Panc1 (cell line): Measurements from ENCODE around the gene SLC7A4. TPM values are rescaled to one million over a fixed set of nuclear protein-coding genes. Genes with fewer than 3 reads are reported as not detected.

Source experiments
- ATAC-seq: fragments of 200-7000 bp; cut with Tn5 transposase; 2 replicates; pipeline ENCODE4 v1.9.1; 2020; ENCODE audit warnings: mild to moderate bottlenecking, moderate library complexity
- BruUV-seq: library from RNA; stranded (reverse); fragments of 400-500 nt; replicated peaks from 2 replicates; lab custom pipeline; 2021; lab: Mats Ljungman, UMichigan
- CTCF ChIA-PET: fragments of 300-600 bp; sonication (Branson Sonifier 250); formaldehyde crosslinking; loops from one replicate; lab custom pipeline; 2022; ENCODE audit warnings: antibody characterized with exemption; lab: Charles Lee
- POLR2A ChIA-PET: fragments of 300-600 bp; sonication (Branson Sonifier 250); formaldehyde crosslinking; loops from one replicate; lab custom pipeline; 2022; ENCODE audit warnings: antibody characterized with exemption; lab: Charles Lee
- DNase-seq: peaks from one replicate; pipeline ENCODE4 v3.0.0-alpha.2; 2010; ENCODE audit warnings: low read depth, low spot score
- H3K27ac ChIP-seq: 2 replicates; pipeline ENCODE4 v1.5.1; 2011; ENCODE audit warnings: mild to moderate bottlenecking, low read length, inconsistent platforms
- H3K27me3 ChIP-seq: fragments of 200-500 bp; sonication (Bioruptor generic); 2 replicates; pipeline ENCODE4 v1.6.0; 2014; ENCODE audit warnings: low read length, inconsistent platforms; ENCODE audit not compliant: control insufficient read depth, insufficient read depth
- H3K36me3 ChIP-seq: fragments of 200-500 bp; sonication (Bioruptor generic); 2 replicates; pipeline ENCODE4 v1.5.1; 2014; ENCODE audit warnings: inconsistent platforms, mild to moderate bottlenecking, low read length, moderate library complexity; ENCODE audit not compliant: control insufficient read depth, insufficient read depth
- H3K4me1 ChIP-seq: 2 replicates; pipeline ENCODE4 v1.5.1; 2011; ENCODE audit warnings: inconsistent platforms, mild to moderate bottlenecking, low read length, moderate library complexity; ENCODE audit not compliant: control insufficient read depth, insufficient read depth
- H3K4me3 ChIP-seq, 2 experiments: 2 replicates each; pipeline ENCODE4 v1.5.1; 2011 to 2012; ENCODE audit warnings: low read depth in 2 of 2, low read length in 2 of 2, mild to moderate bottlenecking in 2 of 2, inconsistent platforms in 1 of 2, moderate library complexity in 1 of 2
- H3K9me3 ChIP-seq: fragments of 200-500 bp; sonication (Bioruptor generic); 2 replicates; pipeline ENCODE4 v1.5.1; 2014; ENCODE audit warnings: low read depth, mild to moderate bottlenecking, inconsistent platforms, low read length, moderate library complexity; ENCODE audit not compliant: control insufficient read depth, insufficient read depth
- CTCF ChIP-seq: fragments of 450-650 bp; IDR thresholded peaks from 2 replicates; pipeline ENCODE4 v1.5.1; 2017; ENCODE audit warnings: mild to moderate bottlenecking
- POLR2AphosphoS5 ChIP-seq: IDR thresholded peaks from 2 replicates; pipeline ENCODE4 v1.6.1; 2012; ENCODE audit warnings: mild to moderate bottlenecking, low read depth, low read length, moderate library complexity
- REST ChIP-seq, 2 experiments: IDR thresholded peaks; 2 replicates each; pipeline ENCODE4 v1.6.1; 2011 to 2012; ENCODE audit warnings: low read depth in 2 of 2, control low read depth in 1 of 2, low read length in 1 of 2, mild to moderate bottlenecking in 1 of 2, moderate library complexity in 1 of 2; ENCODE audit not compliant: insufficient read depth in 1 of 2
- SIN3A ChIP-seq: IDR thresholded peaks from 2 replicates; pipeline ENCODE4 v1.6.1; 2012; ENCODE audit warnings: low read depth, mild to moderate bottlenecking, low read length, moderate library complexity, borderline replicate concordance; ENCODE audit not compliant: insufficient read depth
- TCF7L2 ChIP-seq: IDR thresholded peaks from 2 replicates; pipeline ENCODE4 v1.6.1; 2011; ENCODE audit warnings: mild to moderate bottlenecking, low read depth, low read length, inconsistent platforms
- in situ Hi-C: cut with HindIII; loops from 2 replicates; pipeline ENCODE4 v1.10.0; 2016; ENCODE audit warnings: low sequenced_read_pairs, low pct_unique_long_range_greater_than_20kb
- intact Hi-C: fragments of 100-400 bp; cut with micrococcal nuclease; formaldehyde crosslinking; loops from one replicate; pipeline ENCODE4 v1.10.0; 2022; ENCODE audit not compliant: unreplicated experiment
- total RNA-seq: library from RNA; stranded (reverse); gene quantifications from one replicate; pipeline ENCODE4 v1.2.1, GENCODE V29; 2021; ENCODE audit not compliant: unreplicated experiment

SLC7A4 gene
- total RNA-seq, 1 experiment from 2014 or later, result not detected

DNA sequence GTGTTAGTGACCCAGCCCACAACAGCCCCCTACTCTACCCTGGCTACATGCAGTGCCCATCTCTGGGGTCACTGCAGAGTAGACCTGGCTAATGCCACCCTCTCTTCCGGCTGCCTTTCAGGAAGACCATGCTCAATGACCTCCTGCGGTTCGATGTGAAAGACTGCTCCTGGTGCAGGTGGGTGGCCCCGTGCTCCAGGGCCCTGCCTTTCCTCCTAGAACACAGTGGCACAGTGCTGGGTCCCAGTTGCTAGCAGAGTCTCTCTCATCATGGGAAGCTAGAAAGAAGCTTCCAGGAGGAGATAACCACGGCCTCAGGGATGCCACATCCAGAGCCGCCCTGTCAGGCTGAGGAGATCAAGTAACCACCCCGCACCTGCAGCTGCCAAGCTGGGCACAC lies 46.6 kb downstream of the SLC7A4 start:
- H3K9me3 ChIP-seq, result no peaks in the 10 kb centered on the region
- 0 out of 2 replicates have a peak, but pooled peaks cover 3% of the 10 kb centered on the region for H3K4me1 ChIP-seq
- ATAC-seq (no peak), DNase-seq (no peak)
- H3K4me3 ChIP-seq, result no peak overlapping the region
- TF ChIP-seq SIN3A (no peak), REST (IDR thresholded peaks at IDR 0.05; ENCODE audit: insufficient read depth in 1 of 2, low read depth in 2 of 2, low read length in 1 of 2) (no peak), TCF7L2 (no peak), POLR2AphosphoS5 (no peak), CTCF (no peak)
- intact Hi-C loops, result no loop called here
- ChIA-PET POLR2A (no interaction called here), CTCF (no interaction called here)
- H3K27me3 ChIP-seq, result no peaks in the 10 kb centered on the region
- BruUV-seq, result no TSS peak
- H3K36me3 ChIP-seq, result no peaks in the 10 kb centered on the region; the same call in 1 of the 2 replicates
- no peak overlapping the region for H3K27ac ChIP-seq
- in situ Hi-C loops, result no loop called here

DNA sequence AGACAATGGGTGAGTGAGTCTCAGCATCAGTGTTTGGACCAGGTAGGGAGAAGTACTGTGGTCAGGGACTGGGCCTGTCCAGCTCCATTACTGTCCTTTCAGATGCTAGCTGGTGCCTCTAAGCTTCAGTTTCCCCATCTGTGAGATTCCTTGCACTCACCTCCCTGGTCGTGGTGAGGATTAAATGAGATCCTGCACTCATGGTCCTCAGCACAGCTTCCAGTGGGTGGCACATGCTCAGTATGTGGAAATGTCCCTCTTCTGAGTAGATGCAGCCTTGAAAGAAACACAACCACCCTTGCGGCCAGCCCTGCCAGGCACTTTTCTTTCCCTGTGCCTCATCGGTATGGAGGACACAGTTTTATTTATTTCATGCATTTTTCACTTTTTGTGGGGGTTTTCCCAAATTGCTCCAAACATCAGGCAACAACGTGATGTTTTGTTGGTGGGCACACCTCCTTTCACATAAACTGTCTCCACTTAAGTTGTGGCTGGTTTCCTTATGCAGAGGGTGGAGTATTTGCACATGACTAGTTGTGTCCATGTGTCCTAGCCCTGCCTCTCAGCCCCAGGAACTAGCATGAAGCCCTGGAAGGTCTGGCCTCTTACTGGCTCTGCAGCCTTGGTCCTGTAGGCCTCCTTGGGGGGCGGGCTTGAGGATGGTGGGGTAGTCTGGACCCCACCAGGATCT lies 49.1 kb downstream of the SLC7A4 start:
- POLR2A ChIA-PET, result no interaction called here
- peak overlapping the region; percentile 87 for H3K27ac ChIP-seq
- BruUV-seq, result no TSS peak

More for the DNA sequence above, 49.1 kb downstream of the SLC7A4 start:
- DNase-seq (no peak), ATAC-seq (no peak)
- no peaks in the 10 kb centered on the region for H3K27me3 ChIP-seq
- H3K36me3 ChIP-seq, result no peaks in the 10 kb centered on the region; the same call in 1 of the 2 replicates
- intact Hi-C loops (no loop called here), in situ Hi-C loops (no loop called here)
- TF ChIP-seq REST (IDR thresholded peaks at IDR 0.05; ENCODE audit: insufficient read depth in 1 of 2, low read depth in 2 of 2, low read length in 1 of 2) (no peak), TCF7L2 (no peak), CTCF (no peak), SIN3A (no peak), POLR2AphosphoS5 (no peak)
- H3K4me3 ChIP-seq, result peak overlapping the region; percentile 68 to 80
- H3K4me1 ChIP-seq, result 0 out of 2 replicates have a peak, but pooled peaks cover 3% of the 10 kb centered on the region
- no peaks in the 10 kb centered on the region for H3K9me3 ChIP-seq
- CTCF ChIA-PET, result no interaction called here
